ENCODE results near the gene SLC29A3. TPM values are rescaled to one million over a fixed set of nuclear protein-coding genes. Genes with fewer than 3 reads are reported as not detected.

SLC29A3 gene
- total and polyA plus RNA-seq, 10 of the 15 experiments (the other 5 are each of a cell fraction or from before 2014, with no cell fraction given) = 1.5 to 4.0 (median 2.7) TPM

GRCh38 chr10:71312220-71312619, 6.8 kb upstream of the SLC29A3 start:
- no peaks in the 10 kb centered on the region for H3K36me3 ChIP-seq (ENCODE audit: control insufficient read depth in 2 of 2, insufficient read depth in 2 of 2, low read length in 1 of 2)
- peaks cover 9% of the 10 kb centered on the region; the same call in 1 of the 2 replicates for H3K4me1 ChIP-seq (ENCODE audit: control insufficient read depth, insufficient read depth, low read length)
- in situ Hi-C loops (cut with MboI) (loop anchor here (5.0 to 10.0 kb wide), 4 partner anchors 260 to 583 kb away; no protein-coding TSS in a partner anchor), intact Hi-C loops (cut with micrococcal nuclease; ENCODE audit: unreplicated experiment) (loop anchor here (10.0 kb wide), 1 partner anchor 173 kb away; no protein-coding TSS in a partner anchor)
- 95% methylated on average over 1 of the region's 1 CpG for WGBS (ENCODE audit: insufficient coverage, insufficient replicate concordance, low lambda C conversion rate, missing lambda C conversion rate)
- H4K20me1 ChIP-seq (ENCODE audit: control insufficient read depth, insufficient read depth) = no peaks in the 10 kb centered on the region
- POLR2A ChIA-PET = no interaction called here
- H3K27me3 ChIP-seq (replicated peaks in 1 of 2; ENCODE audit: control insufficient read depth in 2 of 2, insufficient read depth in 2 of 2, low read length in 1 of 2) = no peaks in the 10 kb centered on the region
- CTCF ChIA-PET = interaction anchor here (1.0 to 9.9 kb wide), 4 partner anchors 72 to 384 kb away, joined by 3 to 148 read pairs (median 48); no protein-coding TSS in a partner anchor
- FAIRE-seq (no peak), ATAC-seq (no peak), DNase-seq (ENCODE audit: low read depth, low spot score) (no peak)
- H3K4me2 ChIP-seq (ENCODE audit: control insufficient read depth, insufficient read depth) = no peak overlapping the region
- no peaks in the 10 kb centered on the region for H3K79me2 ChIP-seq (ENCODE audit: control insufficient read depth, insufficient read depth, low read length)
- no peak overlapping the region for H3K4me3 ChIP-seq
- no peak overlapping the region for H2AFZ ChIP-seq (ENCODE audit: control insufficient read depth, low read depth, low read length)
- H3K9ac ChIP-seq (ENCODE audit: control insufficient read depth, insufficient read depth, low read length) = no peak overlapping the region
- SMC1A ChIA-PET (ENCODE audit: uncharacterized antibody, unreplicated experiment) = interaction anchor here (0.9 to 1.2 kb wide), 2 partner anchors 66 to 258 kb away, joined by 3 read pairs; no protein-coding TSS in a partner anchor
- TF ChIP-seq EGR1 (IDR thresholded peaks at IDR 0.05; ENCODE audit: borderline replicate concordance in 1 of 2, low read depth in 2 of 2, low read length in 2 of 2) (no peak), NFXL1 (IDR thresholded peaks at IDR 0.05; ENCODE audit: borderline replicate concordance) (no peak), EED (IDR thresholded peaks at IDR 0.05; ENCODE audit: low read depth) (no peak), SMAD5 (IDR thresholded peaks at IDR 0.05; ENCODE audit: low read depth) (no peak), ATF2 (IDR thresholded peaks at IDR 0.05; ENCODE audit: low read length) (no peak), REST (IDR thresholded peaks at IDR 0.05; ENCODE audit: low read depth, low read length) (no peak), SUZ12 (IDR thresholded peaks at IDR 0.05; ENCODE audit: unreplicated experiment) (no peak), SIN3A (IDR thresholded peaks at IDR 0.05; ENCODE audit: low read depth, low read length) (no peak)
- H3K27ac ChIP-seq (ENCODE audit: control insufficient read depth, insufficient read depth) = no peak overlapping the region
- no peaks in the 10 kb centered on the region for H3K9me3 ChIP-seq (replicated peaks; ENCODE audit: control insufficient read depth, insufficient read depth, low read length)
- no TSS peak for BruUV-seq (replicated peaks)
- RAD21 ChIA-PET (ENCODE audit: unreplicated experiment) = interaction anchor here (0.6 to 1.0 kb wide), 2 partner anchors 396 to 584 kb away, joined by 3 to 4 read pairs; no protein-coding TSS in a partner anchor

All from GM12878 (cell line).